ENCODE measurements around the gene TNFRSF6B.

Gene TNFRSF6B

DNA sequence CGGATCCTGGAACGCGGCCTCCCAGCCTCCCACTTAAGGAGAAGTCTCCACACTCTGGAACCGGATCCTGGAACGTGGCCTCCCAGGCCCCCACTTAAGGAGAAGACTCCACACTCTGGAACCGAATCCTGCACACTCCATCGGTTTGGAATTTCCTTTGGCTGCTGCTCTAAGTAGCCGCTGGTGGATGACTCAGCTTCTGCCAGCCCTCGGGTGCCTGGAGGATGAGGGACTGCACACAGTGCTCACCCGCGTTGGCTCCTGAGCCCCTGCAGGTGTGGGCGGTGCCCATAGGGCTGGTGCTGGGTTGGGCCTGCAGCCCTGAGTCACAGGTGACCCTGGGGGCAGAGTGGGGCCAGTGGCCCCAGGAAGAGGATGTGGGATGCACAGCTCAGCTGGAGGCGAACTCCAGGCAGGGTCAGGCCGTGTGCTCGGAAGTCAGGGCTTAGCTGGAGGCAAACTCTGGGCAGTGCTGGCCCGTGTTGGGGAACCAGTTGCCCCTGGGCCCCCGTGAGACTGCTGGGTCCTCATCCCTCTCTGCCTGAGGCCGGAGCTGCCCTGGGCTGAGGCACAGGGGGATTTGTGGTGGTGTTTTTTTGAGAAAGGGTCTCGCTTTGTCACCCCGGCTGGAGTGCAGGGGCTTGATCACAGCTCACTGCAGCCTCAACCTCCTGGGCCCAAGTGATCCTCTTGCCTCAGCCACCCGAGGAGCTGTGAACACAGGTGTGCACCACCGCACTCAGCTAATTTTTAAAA is 13.9 kb upstream of the TNFRSF6B start:
- in situ Hi-C loops (cut with MboI; ENCODE audit: low sequenced_read_pairs), result no loop called here

DNA sequence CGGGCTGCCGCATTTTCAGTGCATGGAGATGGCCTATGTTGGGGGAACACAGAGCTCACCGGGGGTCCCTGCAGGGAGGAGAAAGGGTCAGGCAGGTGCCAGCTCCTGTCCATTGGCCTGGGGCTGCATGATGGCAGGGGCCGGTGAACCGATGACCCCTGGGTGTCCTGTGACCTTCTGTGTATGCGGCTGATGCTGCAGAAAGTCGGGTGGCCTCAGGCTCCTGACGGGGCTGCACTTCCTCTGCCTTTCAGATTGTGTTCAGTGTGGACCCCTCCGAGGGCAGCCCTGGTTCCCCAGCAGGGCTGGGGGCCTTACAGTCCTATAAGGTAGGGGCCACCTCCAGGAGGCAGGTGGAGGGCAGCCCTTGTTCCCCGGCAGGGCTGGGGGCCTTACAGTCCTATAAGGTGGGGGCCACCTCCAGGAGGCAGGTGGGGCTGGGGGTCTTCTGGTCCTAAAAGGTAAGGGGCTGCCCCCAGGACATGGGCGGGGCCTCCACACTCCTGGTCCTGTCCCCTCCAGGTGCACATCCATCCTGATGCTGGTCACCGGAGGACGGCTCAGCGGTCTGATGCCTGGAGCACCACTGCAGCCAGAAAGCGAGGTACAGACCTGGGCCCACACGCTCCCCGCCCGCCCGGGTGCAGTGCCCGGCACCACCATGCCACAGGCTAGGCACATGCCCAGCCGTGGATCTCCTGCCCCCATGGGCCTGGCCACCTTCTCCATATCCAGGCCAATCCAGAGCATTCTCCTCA is 11.0 kb upstream of the TNFRSF6B start:
- in situ Hi-C loops (cut with MboI; ENCODE audit: low sequenced_read_pairs), result no loop called here

DNA sequence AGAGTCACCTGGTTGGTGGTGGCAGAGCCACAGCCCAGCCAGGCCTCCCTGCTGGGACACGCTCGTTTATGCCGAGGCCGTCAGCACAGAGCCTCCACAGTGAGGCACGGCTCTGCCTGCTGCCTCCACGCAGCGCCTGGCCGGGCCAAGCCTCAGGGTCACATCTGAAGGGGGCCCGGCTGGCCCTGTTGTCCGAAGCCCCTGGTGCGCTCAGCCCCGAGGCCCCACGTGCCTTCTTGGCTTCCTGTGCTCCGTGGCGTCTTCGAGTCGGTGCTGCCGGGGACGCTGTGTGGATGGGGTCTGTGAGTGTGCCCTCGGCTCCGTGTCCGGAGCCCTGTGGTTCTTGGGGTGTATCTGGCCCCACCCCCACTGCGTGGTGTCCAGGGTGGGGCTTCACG is 10.4 kb upstream of the TNFRSF6B start:
- in situ Hi-C loops (cut with MboI; ENCODE audit: low sequenced_read_pairs), result no loop called here

DNA sequence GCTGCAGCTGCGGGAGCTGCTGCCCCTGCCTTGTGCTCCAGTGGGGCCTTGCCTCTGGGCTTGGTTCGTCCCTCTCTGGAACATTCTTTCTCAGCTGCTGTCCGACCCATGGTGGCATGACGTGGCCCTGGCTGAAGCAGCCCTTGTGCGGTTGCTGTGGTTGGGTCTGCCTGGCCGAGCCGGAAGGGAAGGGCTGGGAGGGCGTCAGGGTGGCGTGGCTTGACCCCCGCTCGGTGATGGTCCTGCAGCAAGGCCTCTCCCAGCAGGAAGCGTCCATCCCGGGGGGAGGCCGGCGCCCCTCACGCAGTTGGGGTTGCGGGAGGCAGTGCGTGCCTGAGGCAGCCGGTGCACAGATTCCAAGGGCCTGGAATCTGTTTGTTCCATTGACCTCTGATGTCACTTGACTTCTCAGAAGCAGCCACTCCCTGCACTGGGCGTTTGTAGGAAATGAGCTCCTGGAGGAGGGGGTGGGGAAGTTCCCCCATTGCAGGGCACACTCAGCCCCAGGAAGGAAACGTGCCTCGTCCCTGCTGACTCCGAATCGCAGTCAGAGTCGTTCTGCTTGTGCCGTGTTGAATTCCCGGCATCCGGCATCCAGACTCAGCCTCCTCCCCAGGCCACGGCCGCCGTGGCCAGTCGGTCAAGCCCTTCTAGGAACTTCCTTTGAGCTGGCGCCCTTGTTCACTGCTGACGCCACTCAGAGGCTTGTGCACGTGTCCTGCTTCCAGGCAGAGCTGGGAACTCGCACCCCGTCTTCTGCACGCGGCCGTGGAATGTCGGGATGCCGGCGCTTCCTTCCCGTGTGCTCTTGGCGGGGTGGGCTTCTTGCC is 9.7 kb upstream of the TNFRSF6B start:
- in situ Hi-C loops (cut with MboI; ENCODE audit: low sequenced_read_pairs), result no loop called here

DNA sequence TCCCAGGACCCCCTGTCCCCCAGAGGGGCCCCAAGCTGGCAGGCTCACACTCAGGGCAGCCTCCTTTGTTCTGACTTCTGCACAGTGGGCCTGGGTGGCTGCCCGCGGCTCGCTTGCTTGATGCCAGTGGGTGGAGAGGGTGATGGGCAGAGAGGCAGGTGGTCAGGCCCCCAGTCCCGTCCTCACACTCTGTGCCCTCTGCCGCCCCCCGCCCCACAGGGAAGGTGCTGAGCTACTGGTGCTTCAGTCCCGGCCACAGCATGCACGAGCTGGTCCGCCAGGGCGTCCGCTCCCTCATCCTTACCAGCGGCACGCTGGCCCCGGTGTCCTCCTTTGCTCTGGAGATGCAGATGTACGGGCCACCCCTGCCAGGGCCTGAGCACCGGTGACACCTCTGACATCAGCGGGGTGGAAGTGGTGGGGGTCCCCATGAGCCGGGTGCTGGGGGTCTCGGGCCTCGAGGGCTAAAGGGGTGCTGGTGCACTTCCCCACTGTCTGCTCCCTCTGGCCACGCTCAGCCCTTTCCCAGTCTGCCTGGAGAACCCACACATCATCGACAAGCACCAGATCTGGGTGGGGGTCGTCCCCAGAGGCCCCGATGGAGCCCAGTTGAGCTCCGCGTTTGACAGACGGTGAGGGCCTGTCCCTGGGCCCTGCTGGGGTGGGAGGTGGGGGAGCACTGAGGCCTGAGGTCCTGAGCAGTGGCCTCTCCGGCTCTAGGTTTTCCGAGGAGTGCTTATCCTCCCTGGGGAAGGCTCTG is 8.9 kb upstream of the TNFRSF6B start:
- in situ Hi-C loops (cut with MboI; ENCODE audit: low sequenced_read_pairs), result no loop called here

DNA sequence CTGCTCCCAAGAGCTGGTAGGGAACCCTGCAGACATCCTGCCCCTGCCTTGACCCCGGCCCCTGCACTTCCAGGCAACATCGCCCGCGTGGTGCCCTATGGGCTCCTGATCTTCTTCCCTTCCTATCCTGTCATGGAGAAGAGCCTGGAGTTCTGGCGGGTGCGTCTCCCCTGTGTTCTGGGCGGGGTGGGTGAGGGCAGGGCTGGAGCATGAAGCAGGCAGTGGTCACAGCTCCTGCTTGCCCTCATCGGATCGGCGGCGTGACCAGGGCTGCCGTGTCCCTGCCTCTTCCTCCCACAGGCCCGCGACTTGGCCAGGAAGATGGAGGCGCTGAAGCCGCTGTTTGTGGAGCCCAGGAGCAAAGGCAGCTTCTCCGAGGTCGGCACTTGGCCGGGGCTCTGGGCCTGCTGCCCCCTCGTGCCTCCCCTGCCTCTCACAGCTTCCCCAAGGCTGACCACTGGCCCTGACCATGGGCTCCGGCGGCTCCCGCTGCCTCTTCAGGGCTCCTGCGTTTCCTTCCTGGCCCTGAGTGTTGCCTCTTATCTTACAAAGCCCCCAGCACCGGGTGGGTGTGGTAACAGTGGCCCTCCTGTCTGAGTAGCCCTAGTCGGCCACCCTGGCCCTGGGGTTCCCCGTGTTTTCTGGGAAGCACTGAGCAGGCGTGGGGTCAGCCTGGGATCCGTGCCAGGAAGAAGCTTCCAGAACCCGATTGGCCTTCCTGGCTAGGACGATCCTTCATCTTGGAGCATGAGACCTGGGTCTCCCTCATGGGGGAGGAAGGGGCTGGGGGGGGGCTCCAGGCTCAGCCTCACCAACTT is 8.0 kb upstream of the TNFRSF6B start:
- in situ Hi-C loops (cut with MboI; ENCODE audit: low sequenced_read_pairs), result no loop called here

DNA sequence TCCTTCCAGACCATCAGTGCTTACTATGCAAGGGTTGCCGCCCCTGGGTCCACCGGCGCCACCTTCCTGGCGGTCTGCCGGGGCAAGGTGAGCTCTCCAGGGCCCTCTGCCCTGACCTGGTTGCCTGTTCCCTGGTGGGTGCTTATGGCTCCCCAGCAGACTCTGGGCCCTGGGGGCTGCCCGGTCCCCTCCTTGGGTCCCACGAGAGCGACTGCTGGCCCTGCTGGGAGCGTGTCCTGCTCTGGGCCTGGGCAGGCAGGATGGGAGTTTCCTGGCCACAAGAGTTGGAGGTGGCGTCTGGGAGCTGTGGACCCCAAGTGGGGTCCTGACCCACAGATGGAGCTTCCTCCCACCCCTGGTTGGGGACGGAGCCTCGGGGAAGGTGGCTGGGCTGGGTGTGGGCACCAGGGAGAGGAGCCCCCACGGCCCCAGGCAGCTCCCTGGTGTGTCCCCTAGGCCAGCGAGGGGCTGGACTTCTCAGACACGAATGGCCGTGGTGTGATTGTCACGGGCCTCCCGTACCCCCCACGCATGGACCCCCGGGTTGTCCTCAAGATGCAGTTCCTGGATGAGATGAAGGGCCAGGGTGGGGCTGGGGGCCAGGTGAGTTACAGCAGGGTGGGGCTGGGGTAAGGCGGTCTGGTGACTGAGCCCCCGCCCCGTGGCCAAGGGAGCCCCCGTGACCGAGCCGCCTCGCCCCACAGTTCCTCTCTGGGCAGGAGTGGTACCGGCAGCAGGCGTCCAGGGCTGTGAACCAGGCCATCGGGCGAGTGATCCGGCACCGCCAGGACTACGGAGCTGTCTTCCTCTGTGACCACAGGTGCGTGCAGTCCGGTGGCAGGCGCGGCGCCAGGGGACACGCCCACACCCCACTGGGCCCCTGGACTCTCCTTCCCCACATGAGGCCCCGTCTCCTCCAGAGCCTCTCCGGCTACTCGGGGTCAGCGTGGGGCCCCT is 7.1 kb upstream of the TNFRSF6B start:
- in situ Hi-C loops (cut with MboI; ENCODE audit: low sequenced_read_pairs), result no loop called here

DNA sequence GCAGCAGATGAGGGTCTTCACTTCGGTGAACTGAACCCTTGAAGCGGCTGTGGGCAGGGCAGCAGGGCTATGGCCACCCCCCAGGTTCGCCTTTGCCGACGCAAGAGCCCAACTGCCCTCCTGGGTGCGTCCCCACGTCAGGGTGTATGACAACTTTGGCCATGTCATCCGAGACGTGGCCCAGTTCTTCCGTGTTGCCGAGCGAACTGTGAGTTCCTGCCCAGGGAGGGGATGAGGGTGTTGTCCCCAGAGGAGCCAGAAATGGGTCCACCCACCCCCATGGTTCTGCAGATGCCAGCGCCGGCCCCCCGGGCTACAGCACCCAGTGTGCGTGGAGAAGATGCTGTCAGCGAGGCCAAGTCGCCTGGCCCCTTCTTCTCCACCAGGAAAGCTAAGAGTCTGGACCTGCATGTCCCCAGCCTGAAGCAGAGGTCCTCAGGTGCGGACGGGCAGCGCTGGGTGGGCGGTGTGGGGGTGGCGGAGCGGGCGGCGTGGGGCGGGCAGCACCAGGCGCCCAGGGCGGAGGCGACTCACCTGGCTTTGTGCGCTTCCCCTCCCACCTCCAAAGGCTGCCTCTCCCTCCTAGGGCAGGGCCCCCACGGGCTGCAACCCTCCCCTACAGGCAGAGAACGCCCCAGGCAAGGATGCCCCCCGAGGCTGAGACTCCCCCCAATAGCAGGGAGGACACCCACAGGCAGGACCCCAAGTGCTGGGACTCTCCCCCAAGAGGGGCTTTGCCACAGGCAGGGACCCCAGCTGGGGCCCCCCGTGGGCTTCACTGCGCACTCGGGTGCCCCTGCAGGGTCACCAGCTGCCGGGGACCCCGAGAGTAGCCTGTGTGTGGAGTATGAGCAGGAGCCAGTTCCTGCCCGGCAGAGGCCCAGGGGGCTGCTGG is 6.2 kb upstream of the TNFRSF6B start:
- in situ Hi-C loops (cut with MboI; ENCODE audit: low sequenced_read_pairs), result no loop called here

DNA sequence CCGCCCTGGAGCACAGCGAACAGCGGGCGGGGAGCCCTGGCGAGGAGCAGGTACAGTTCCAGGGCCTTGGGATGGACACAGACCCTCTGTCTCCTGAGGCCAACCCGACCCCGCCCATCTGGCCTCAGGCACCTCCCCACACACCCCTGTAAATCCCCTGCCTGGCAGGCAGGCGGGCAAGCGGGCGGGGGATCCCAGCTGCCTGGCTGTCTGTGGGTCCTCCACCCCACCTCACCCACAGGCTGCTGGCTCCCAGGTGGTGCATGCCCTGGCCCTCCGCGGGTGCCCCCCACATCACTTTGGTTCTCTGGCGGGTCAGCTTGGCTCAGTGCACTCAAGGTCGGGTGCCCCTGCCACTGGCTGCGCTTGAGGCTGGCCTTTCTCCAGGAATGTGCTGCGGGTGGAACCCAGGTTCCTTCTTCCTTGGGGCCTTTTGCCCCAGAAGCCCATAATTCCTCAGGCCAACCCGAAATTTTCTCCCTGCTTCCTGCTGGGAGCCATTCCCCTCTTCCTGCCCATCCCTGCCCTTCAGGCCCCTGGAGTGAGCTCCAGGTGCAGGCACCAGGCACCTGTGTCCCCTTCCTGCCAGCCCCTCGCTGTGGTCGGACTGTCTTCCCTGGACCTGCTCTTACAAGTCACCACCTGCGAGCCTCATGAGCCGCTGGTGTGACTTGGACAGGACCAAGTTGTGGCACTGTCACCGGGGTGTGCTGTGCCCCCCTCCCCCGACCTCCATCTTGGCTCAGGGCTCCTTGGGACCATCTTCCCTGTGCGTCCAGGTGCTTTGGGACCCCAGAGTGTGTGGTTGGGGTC is 5.3 kb upstream of the TNFRSF6B start:
- in situ Hi-C loops (cut with MboI; ENCODE audit: low sequenced_read_pairs), result no loop called here

DNA sequence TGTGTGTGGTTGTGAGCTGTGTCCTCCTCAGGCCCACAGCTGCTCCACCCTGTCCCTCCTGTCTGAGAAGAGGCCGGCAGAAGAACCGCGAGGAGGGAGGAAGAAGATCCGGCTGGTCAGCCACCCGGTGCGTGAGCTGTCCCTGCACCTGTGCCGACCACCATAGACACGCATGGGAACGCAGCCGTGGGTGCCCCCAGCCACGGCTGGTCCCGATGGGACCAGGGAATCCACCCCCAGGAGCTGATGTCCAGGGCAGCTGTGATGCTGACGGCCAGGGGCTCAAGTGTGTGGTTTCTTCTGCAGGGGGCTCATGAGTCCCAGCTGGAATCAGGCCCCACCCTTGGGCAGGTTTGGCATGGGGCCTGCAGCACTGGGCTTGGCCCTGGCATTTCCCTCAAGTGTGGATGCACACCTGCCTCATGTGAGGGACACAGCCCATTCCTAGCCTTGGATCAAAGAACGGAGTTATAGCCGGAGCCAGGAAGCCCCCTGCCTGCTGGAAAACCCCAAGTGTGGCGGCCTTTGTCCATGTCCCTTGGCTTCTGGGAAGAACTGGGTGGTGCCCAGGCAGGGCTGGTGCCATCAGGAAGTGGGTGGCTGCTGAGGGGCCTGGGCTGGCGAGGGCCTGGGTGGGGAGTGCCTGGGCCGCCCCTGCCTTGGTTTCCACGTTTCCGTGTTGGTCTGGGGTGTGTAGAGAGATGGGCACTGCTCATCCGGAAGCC is 4.6 kb upstream of the TNFRSF6B start:
- in situ Hi-C loops (cut with MboI; ENCODE audit: low sequenced_read_pairs), result no loop called here

DNA sequence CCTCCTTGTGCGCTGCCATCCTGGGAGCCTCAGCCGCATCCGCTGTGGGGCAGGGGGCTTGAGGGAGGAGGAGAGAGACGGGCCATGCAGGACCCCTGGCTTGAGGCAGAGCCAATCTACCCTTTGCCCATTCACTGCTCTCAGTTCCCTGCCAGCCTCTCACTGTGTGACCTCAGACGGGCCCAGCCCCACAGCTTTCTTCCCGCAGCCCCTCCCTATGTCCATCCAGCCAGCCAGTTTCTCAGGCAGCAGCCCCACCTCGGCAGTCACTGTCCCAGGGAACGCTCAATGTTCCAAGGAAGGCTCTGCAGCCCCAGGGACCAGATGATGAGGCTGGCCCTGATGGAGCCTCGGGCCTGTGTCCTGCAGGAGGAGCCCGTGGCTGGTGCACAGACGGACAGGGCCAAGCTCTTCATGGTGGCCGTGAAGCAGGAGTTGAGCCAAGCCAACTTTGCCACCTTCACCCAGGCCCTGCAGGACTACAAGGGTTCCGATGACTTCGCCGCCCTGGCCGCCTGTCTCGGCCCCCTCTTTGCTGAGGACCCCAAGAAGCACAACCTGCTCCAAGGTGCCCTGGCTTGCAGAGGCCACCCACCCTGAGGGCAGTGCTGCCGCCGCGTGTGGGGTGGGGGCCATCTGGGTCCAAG is 3.9 kb upstream of the TNFRSF6B start:
- in situ Hi-C loops (cut with MboI; ENCODE audit: low sequenced_read_pairs), result no loop called here

DNA sequence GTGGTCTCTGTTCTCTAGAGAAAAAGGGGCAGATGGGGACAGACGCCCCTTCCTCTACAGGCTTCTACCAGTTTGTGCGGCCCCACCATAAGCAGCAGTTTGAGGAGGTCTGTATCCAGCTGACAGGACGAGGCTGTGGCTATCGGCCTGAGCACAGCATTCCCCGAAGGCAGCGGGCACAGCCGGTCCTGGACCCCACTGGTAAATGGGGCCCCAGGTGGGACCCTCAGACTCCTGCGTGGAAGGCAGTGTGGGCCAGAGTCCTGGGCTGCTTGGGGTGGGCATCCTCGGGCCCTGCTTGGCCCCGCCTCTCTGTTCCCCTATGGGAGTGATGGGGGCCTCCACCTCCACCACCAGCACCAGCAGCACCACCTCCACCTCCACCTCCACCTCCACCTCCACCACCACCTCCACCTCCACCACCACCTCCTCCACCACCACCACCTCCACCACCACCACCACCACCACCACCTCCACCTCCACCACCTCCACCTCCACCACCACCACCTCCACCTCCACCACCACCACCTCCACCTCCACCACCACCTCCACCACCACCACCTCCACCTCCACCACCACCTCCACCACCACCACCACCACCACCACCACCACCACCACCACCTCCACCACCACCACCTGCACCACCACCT is 3.2 kb upstream of the TNFRSF6B start:
- in situ Hi-C loops (cut with MboI; ENCODE audit: low sequenced_read_pairs), result no loop called here

DNA sequence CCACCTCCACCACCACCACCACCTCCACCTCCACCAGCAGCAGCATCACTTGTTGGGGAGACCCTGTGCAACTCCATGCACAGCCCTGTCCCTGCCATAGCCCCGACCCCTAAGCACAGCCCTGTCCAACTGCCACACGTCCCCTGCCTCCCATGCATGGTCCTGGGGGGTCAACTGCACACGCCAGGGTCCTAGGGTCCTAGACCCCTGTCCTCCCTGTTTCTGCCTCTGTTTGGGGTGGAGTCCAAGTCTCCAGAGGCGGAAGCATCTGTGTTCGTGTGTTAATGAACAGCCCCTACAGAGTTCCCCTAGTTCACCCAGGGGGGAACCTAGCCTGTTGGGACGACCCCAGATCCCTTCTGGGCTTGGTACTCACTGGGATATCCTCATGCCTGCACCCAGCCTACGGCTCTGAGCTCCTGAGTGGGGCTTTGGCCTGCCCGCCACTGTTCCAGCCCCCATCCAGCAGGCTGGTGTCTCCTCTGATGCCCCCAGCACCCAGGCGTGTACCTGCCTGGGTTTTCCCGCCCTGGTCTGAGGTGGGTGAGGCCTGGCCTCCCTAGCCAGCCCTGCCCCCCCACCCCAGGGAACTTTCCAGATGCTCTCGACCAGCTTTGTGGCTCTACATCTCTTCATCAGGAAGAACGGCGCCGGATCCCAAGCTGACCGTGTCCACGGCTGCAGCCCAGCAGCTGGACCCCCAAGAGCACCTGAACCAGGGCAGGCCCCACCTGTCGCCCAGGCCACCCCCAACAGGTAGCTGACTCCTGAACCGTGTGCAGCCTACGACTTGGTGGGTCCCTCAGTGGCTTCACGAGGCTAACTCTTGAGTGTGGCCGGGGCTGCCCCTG is 2.5 kb upstream of the TNFRSF6B start:
- in situ Hi-C loops (cut with MboI; ENCODE audit: low sequenced_read_pairs), result no loop called here

DNA sequence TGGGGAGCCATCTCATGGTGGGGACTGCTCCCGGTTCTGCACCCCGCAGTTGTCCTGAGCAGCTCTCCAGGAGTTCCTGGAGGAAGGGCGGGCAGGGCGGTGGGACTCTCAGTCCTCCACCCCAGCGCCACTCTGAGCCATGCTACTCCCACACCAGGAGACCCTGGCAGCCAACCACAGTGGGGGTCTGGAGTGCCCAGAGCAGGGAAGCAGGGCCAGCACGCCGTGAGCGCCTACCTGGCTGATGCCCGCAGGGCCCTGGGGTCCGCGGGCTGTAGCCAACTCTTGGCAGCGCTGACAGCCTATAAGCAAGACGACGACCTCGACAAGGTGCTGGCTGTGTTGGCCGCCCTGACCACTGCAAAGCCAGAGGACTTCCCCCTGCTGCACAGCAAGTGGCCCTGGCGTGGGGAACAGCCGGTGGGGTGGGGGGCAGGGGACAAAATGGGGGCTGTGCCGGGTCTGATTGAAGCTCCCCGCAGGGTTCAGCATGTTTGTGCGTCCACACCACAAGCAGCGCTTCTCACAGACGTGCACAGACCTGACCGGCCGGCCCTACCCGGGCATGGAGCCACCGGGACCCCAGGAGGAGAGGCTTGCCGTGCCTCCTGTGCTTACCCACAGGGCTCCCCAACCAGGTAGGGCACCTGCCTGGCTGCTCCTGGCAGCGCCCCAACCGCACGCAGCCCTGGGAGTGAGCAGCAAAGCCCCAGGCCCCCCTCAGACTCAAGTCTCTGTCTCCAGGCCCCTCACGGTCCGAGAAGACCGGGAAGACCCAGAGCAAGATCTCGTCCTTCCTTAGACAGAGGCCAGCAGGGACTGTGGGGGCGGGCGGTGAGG is 1.6 kb upstream of the TNFRSF6B start:
- in situ Hi-C loops (cut with MboI; ENCODE audit: low sequenced_read_pairs), result no loop called here

Data from HL-60/S4 treated with retinoic acid at 250 ng/mL for 4 days and 3 days (cell line).